RWPE2 (cell line): Measurements from ENCODE around the gene CD200.
A peak's percentile ranks its signal among the peaks of the same experiment; 100 is the strongest.

Experiments used
- ATAC-seq: fragments of 200-7000 bp; cut with Tn5 transposase; 3 replicates; pipeline ENCODE4 v1.9.1; 2021; ENCODE audit warnings: low read depth
- DNase-seq: peaks from one replicate; pipeline ENCODE4 v3.0.0-alpha.2; 2020; ENCODE audit warnings: low spot score
- H3K27ac ChIP-seq: fragments of 450-650 bp; 2 replicates; pipeline ENCODE4 v1.5.1; 2017; ENCODE audit warnings: mild to moderate bottlenecking; ENCODE audit not compliant: poor library complexity, severe bottlenecking
- H3K27me3 ChIP-seq: fragments of 250-450 bp; sonication (Bioruptor Pico); 2 replicates; pipeline ENCODE4 v1.5.1; 2021; ENCODE audit warnings: mild to moderate bottlenecking, moderate library complexity; ENCODE audit not compliant: insufficient read depth, poor library complexity, severe bottlenecking
- H3K36me3 ChIP-seq: fragments of 250-450 bp; sonication (Bioruptor Pico); 2 replicates; pipeline ENCODE4 v1.5.1; 2020; ENCODE audit warnings: low read depth, mild to moderate bottlenecking, moderate library complexity
- H3K4me1 ChIP-seq: fragments of 250-450 bp; sonication (Bioruptor Pico); 2 replicates; pipeline ENCODE4 v1.5.1; 2021; ENCODE audit warnings: mild to moderate bottlenecking, moderate library complexity; ENCODE audit not compliant: insufficient read depth, poor library complexity, severe bottlenecking
- H3K4me3 ChIP-seq: fragments of 250-450 bp; sonication (Bioruptor Pico); 2 replicates; pipeline ENCODE4 v1.5.1; 2021; ENCODE audit warnings: mild to moderate bottlenecking, moderate library complexity; ENCODE audit not compliant: severe bottlenecking
- H3K9me3 ChIP-seq: fragments of 250-450 bp; sonication (Bioruptor Pico); 2 replicates; pipeline ENCODE4 v1.5.1; 2021; ENCODE audit warnings: mild to moderate bottlenecking, moderate library complexity; ENCODE audit not compliant: severe bottlenecking
- CTCF ChIP-seq: fragments of 450-650 bp; IDR thresholded peaks from one replicate; pipeline ENCODE4 v1.5.1; 2017; ENCODE audit warnings: mild to moderate bottlenecking, moderate library complexity; ENCODE audit not compliant: poor library complexity, severe bottlenecking

Gene CD200

DNA sequence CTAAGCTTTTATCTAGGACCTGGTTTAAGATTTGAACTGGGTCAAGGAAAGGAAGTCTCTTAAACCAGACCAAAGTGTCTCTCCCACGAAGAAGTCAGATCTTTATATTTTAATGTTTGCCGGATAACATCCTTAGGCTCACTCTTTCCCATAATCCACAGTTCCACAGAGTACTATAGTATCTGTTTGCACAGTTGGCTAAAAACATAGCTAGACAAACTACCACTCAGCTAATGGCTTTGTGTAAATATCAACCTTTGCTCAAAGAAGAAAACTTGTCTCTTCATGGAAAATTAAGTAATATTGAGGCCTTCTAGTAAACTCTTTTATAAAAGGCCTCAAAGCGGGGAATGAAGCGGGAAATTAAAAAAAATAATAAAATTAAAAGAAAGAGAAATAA, 25.4 kb upstream of the CD200 start:
- Histone ChIP-seq H3K4me1 (peaks cover 15% of the 10 kb centered on the region), H3K36me3 (no peaks in the 10 kb centered on the region), H3K4me3 (no peak overlapping the region), H3K27me3 (no peaks in the 10 kb centered on the region), H3K27ac (peak overlapping the region; percentile 68), H3K9me3 (no peaks in the 10 kb centered on the region)
- TF ChIP-seq CTCF: no peak
- DNase-seq (no peak), ATAC-seq (no peak)

DNA sequence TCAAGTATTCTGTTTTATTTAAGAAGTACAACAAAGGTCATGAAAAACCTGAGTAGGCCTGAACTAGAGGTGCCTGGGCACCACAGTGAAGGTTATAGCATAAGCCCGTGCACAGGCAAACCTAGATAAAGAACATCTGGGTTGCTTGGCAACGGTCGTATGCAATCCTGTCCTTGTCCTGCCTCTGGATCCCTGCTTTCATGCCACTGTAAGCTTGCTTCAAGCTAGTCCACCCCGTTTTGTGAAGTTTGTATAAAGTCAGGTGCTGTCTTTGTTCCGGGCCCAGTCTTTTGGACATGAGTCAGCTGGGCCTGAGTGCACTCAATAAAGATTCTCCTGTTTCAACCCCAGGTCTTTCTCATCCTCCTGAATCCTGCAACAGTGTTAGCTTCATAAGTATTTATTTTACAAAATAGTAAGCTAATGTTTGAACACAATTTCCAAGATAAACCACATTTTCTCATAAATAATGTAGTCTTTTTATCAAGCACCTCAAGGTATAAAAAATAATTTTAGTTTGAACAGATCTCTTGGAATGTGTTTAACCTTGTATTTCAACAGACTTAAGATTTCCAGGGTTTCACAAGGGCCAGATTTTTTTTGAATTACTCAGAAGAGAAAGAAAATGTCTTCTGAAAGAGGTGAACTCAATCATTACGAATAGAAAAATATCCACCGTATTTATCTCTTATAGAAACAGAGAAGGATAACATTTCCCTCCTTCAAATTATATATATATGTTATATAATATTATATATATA, 24.6 kb upstream of the CD200 start:
- Histone ChIP-seq H3K9me3 (no peaks in the 10 kb centered on the region), H3K36me3 (no peaks in the 10 kb centered on the region), H3K27ac (peak overlapping the region; percentile 68), H3K4me3 (no peak overlapping the region), H3K4me1 (peaks cover 15% of the 10 kb centered on the region), H3K27me3 (no peaks in the 10 kb centered on the region)
- TF ChIP-seq CTCF: no peak
- ATAC-seq (peak; percentile 94), DNase-seq (peak; percentile 69)

- no peak for ATAC-seq
- DNase-seq: no peak
- H3K4me3 ChIP-seq: no peak overlapping the region
- no peak overlapping the region for H3K27ac ChIP-seq
- no peaks in the 10 kb centered on the region for H3K9me3 ChIP-seq
- H3K36me3 ChIP-seq: no peaks in the 10 kb centered on the region
- peaks cover 17% of the 10 kb centered on the region for H3K4me1 ChIP-seq
- no peaks in the 10 kb centered on the region for H3K27me3 ChIP-seq
- no peak for TF ChIP-seq CTCF
Observed at GRCh38 chr3:112314649-112315048, 18.3 kb upstream of the CD200 start.

DNA sequence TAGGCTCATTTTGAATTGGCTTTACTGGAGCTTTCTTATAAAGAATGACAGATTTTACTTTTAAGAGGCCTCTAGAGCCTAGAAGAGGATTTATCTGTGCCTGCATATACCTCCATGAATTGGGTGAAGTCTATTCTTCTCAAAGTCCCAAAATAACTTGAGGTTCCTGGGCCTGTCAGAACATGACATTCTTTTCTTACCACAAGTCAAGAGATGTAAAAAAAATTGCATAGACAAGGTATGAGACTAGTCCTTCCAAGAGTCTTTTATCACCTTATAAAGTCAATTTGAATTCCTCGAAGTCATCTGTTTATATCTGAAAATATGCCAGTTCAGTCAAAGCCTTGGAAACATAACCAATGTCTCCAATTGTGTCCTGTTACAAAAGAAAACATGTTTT, 17.2 kb upstream of the CD200 start:
- no peak overlapping the region for H3K4me3 ChIP-seq
- H3K4me1 ChIP-seq: peaks cover 26% of the 10 kb centered on the region
- no peak for DNase-seq
- ATAC-seq: no peak; the same call in 2 of the 3 replicates
- H3K36me3 ChIP-seq: no peaks in the 10 kb centered on the region
- H3K27ac ChIP-seq: no peak overlapping the region
- TF ChIP-seq CTCF: no peak
- H3K9me3 ChIP-seq: no peaks in the 10 kb centered on the region
- H3K27me3 ChIP-seq: no peaks in the 10 kb centered on the region
